HEK293T (cell line): ENCODE results near the gene COL27A1.

Experiments
- ARNT ChIP-seq: fragments of 450-650 bp; IDR thresholded peaks from 2 replicates; pipeline ENCODE4 v1.6.1; 2017; ENCODE audit warnings: mild to moderate bottlenecking
- BHLHE40 ChIP-seq: fragments of 450-650 bp; IDR thresholded peaks from 2 replicates; pipeline ENCODE4 v1.6.1; 2016; ENCODE audit warnings: mild to moderate bottlenecking, moderate library complexity, borderline replicate concordance
- ELF4 ChIP-seq: fragments of 450-650 bp; IDR thresholded peaks from 2 replicates; pipeline ENCODE4 v1.6.1; 2017; ENCODE audit warnings: antibody characterized with exemption
- FOXM1 ChIP-seq: fragments of 450-650 bp; IDR thresholded peaks from 2 replicates; pipeline ENCODE4 v1.6.1; 2017; ENCODE audit warnings: mild to moderate bottlenecking, borderline replicate concordance
- HDGF ChIP-seq: fragments of 450-650 bp; IDR thresholded peaks from 2 replicates; pipeline ENCODE4 v1.6.1; 2017; ENCODE audit warnings: antibody characterized with exemption, borderline replicate concordance
- PKNOX1 ChIP-seq: fragments of 450-650 bp; IDR thresholded peaks from 2 replicates; pipeline ENCODE4 v1.6.1; 2016
- SP1 ChIP-seq: fragments of 450-650 bp; IDR thresholded peaks from 2 replicates; pipeline ENCODE4 v1.6.1; 2017
- SUZ12 ChIP-seq: fragments of 450-650 bp; IDR thresholded peaks from 2 replicates; pipeline ENCODE4 v1.6.1; 2016; ENCODE audit warnings: mild to moderate bottlenecking
- TARDBP ChIP-seq: fragments of 450-650 bp; IDR thresholded peaks from 2 replicates; pipeline ENCODE4 v1.6.1; 2016

- TF ChIP-seq FOXM1 (no peak), SP1 (no peak), BHLHE40 (no peak), ELF4 (no peak), SUZ12 (no peak), TARDBP (no peak), PKNOX1 (no peak), HDGF (no peak), ARNT (no peak)
Observed at GRCh38 chr9:114185570-114186490, 30.5 kb downstream of the COL27A1 start.
